Pancreas (tissue), 10 donors: ENCODE measurements around the gene MEGF11. TPM values are rescaled to one million over a fixed set of nuclear protein-coding genes. Genes with fewer than 3 reads are reported as not detected.

Experiments
- ATAC-seq, 4 donors: fragments of 200-7000 bp; cut with Tn5 transposase; one replicate each; pipeline versions ENCODE4 v1.8.0 to v1.9.1; 2020; ENCODE audit warnings: mild to moderate bottlenecking in 4 of 4, moderate library complexity in 4 of 4
- DNase-seq, 6 donors: peaks; one replicate each; pipeline ENCODE4 v3.0.0-alpha.2; 2020
- FAIRE-seq: peaks from 2 replicates; lab custom pipeline; 2012; peaks lifted over from hg19 to GRCh38; lab: Jason Lieb, UNC
- H3K27ac ChIP-seq, 4 donors: fragments of 200-600 bp; sonication (generic); 1 replicate in 3 of 4; 2 replicates in 1 of 4; pipeline versions ENCODE4 v1.5.0 to v1.8.0; 2020
- H3K27me3 ChIP-seq, 4 donors: fragments of 200-600 bp; one replicate each; pipeline ENCODE4 v1.8.0; 2021
- H3K36me3 ChIP-seq, 3 donors: fragments of 200-600 bp; sonication (generic) in 1 of 3; one replicate each; pipeline versions ENCODE4 v1.5.0 to v1.8.0; 2020 to 2021
- H3K4me1 ChIP-seq, 3 donors: fragments of 200-600 bp; one replicate each; pipeline ENCODE4 v1.8.0; 2021
- H3K4me3 ChIP-seq, 4 donors: fragments of 200-600 bp; sonication (generic) in 2 of 4; one replicate each; pipeline versions ENCODE4 v1.5.0 to v1.8.0; 2020 to 2021
- H3K9me3 ChIP-seq, 4 donors: fragments of 200-600 bp; one replicate each; pipeline ENCODE4 v1.8.0; 2021
- WGBS, 2 donors: extraction: QIAGEN DNeasy Blood & Tissue Kit; methylation state at CpG; one replicate each; pipeline ENCODE4 v1.1.7; 2013; 5-methylcytosine and 5-hydroxymethylcytosine counted together
- intact Hi-C, 3 donors: fragments of 100-400 bp; cut with DNase I; formaldehyde crosslinking; loops; one replicate each; pipeline versions ENCODE4 v1.11.1 to v1.14.2; 2022
- polyA plus RNA-seq, 2 donors: library from polyadenylated mRNA; stranded (reverse); fragments of 200-250 nt; gene quantifications; one replicate each; pipeline ENCODE4 v1.2.3, GENCODE V29; 2013
- total RNA-seq, 6 donors: library from RNA; stranded (reverse); fragmentation: NEBNext Ultra II Directional in 4 of 6; extraction: Animal tissue kit (Norgen Biotek cat#: 25700) in 4 of 6; gene quantifications; one replicate each; pipeline versions ENCODE4 v1.2.1 to v1.2.4, GENCODE V29; 2021 to 2023
- TF ChIP-seq, protein P1 (sequence below), 4 donors: fragments of 200-600 bp; sonication (generic) in 3 of 4; IDR thresholded peaks; one replicate each; pipeline versions ENCODE4 v1.5.0 to v1.8.0; 2021; ENCODE audit warnings: antibody characterized with exemption in 4 of 4
- donor health status: healthy with polysubstance abuse.
- donor health status: DM: no; HTN: no; CAD: no; lungs with moderate emphysema.
- donor health status: DM: no; HTN: no; CAD: no.
- donor health status: control.
- donor health status: control.
- donor health status: Bipolar disorder and iron deficiency.
- donor health status: DM: yes; HTN: yes; CAD: no.
- donor health status: DM: no; HTN: no; CAD: no.
- donor health status: DM: no; HTN: no; CAD: no.
- donor health status: DM: yes; HTN: yes; CAD: no.

Gene MEGF11
- total and polyA plus RNA-seq, 8 donors, result 0.19 to 0.87 (median 0.37) TPM

DNA sequence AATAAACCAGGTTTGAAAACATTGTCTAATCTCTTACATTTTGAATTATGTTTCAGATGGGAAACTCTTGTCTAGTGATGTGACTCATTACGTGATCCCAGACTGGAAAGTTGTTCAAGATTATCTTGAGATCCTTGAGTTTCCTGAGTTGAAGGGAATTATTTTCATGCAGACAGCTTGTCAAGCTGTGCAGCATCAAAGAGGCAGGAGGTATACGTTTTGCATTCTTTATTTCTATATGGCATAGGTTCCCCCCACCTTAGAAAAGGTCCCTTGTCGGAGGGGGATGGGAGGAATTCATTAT lies 41.3 kb upstream of the MEGF11 start:
- Histone ChIP-seq H3K4me1 (peaks cover 8 to 34% (median 25%) of the 10 kb centered on the region in 3 donors), H3K27me3 (no peaks in the 10 kb centered on the region), H3K4me3 (peak overlapping the region in 1 of 4 donors; percentile 78), H3K36me3 (no peaks in the 10 kb centered on the region), H3K9me3 (no peaks in the 10 kb centered on the region), H3K27ac (peak overlapping the region in 2 of 4 donors; percentile 90 to 92)
- 27 to 32% methylated on average over 3 of the region's 3 CpGs for whole genome bisulfite sequencing, 2 donors
- DNase-seq, result no peak
- intact Hi-C loops, result no loop called here
- ATAC-seq, result no peak
- TF ChIP-seq, protein P1, sequence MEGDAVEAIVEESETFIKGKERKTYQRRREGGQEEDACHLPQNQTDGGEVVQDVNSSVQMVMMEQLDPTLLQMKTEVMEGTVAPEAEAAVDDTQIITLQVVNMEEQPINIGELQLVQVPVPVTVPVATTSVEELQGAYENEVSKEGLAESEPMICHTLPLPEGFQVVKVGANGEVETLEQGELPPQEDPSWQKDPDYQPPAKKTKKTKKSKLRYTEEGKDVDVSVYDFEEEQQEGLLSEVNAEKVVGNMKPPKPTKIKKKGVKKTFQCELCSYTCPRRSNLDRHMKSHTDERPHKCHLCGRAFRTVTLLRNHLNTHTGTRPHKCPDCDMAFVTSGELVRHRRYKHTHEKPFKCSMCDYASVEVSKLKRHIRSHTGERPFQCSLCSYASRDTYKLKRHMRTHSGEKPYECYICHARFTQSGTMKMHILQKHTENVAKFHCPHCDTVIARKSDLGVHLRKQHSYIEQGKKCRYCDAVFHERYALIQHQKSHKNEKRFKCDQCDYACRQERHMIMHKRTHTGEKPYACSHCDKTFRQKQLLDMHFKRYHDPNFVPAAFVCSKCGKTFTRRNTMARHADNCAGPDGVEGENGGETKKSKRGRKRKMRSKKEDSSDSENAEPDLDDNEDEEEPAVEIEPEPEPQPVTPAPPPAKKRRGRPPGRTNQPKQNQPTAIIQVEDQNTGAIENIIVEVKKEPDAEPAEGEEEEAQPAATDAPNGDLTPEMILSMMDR (IDR thresholded peaks at IDR 0.05), result no peak
- FAIRE-seq, result no peak

DNA sequence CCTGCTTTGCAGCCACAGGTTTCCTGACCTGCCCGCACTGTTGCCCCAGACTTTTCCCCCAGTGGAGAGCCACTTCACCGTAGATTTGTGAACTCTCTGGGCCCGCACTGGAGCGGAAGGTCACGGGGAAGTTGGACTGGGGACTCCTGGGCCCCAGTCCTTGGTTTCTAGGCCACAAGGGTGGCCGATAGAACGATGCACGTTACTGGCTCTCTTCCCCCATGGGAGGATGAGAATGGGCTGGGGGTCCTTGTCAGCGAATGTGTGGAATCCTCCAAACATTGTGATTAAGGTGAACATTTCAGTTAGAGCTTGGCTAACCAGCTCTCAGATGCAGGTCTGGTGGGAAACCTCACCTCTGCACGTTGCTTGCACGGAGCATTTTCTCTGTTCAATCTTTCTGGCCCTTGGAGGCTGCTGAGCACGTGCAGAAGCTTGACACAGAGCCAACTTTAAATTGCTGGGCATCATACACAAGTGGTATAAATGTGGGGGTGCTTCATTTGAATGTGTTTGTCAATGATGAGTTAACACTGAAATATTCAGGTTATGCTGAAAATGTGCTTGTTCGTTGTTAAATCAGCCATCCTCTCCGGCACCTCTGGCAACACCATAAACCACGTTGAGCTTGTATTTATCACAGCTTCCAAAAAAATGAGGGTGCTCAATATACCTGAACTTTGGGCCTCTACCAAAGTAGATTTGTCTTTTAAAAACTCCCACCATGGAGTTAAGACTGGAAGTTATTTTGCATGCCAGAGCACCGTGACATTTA lies 40.8 kb upstream of the MEGF11 start:
- H3K9me3 ChIP-seq, result no peaks in the 10 kb centered on the region
- no peaks in the 10 kb centered on the region for H3K27me3 ChIP-seq
- 2 to 4% methylated on average over 16 of the region's 16 CpGs for WGBS, 2 donors
- FAIRE-seq (no peak), DNase-seq (peak in 3 of 6 donors; percentile 23 to 32 (median 25)), ATAC-seq (peak; percentile 29 to 52 (median 46))
- intact Hi-C loops, result no loop called here
- peak overlapping the region; percentile 85 to 92 (median 91) for H3K27ac ChIP-seq
- H3K4me1 ChIP-seq, result peaks cover 8 to 34% (median 25%) of the 10 kb centered on the region in 3 donors
- no peaks in the 10 kb centered on the region for H3K36me3 ChIP-seq
- TF ChIP-seq, protein P1 (IDR thresholded peaks at IDR 0.05), result no peak
- H3K4me3 ChIP-seq, result peak overlapping the region; percentile 60 to 84 (median 72)

DNA sequence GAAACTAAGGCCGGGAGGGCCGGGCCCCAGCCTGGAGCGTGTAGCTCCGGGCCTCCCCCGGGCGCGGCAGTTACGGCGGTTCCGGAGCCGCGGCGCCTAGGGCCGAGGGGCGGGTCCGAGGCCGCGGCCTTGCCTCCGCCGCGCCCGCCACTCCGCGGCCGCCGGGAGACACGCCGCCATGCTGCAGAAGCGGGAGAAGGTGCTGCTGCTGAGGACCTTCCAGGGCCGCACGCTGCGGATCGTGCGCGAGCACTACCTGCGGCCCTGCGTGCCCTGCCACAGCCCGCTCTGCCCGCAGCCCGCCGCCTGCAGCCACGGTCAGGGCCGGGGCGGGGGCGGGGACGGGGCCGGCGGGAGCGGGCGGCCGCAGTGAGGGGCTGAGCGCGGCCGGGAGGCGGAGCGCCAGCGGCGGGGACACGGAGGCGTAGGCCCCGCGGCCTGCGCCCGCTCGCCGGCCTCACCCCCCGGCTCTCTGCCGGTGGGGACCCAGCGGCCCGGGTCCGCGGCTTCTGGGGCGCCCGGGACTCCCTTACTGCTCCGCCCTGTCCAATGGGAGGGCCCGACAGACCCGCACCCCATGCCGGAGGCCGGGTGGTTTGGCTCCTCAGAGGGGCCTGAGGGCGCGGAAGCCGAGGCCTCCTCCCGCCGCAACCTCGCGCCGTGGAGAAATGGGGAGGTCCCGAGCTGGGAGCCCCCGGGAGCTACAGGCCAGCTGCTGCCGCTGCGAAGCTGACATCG lies 40.0 kb upstream of the MEGF11 start, which contains the start of gene DIS3L:
Gene DIS3L (plus strand): TSS at position 150 of the 738 bp plus-strand sequence. CDS start 29 bp downstream, at position 179.
- Histone ChIP-seq H3K9me3 (no peaks in the 10 kb centered on the region), H3K27ac (peak within 1 kb of the TSS; percentile 85 to 92 (median 91)), H3K27me3 (no peaks in the 10 kb centered on the region), H3K36me3 (no peaks in the 10 kb centered on the region), H3K4me3 (peak within 1 kb of the TSS; percentile 60 to 84 (median 72)), H3K4me1 (peaks cover 8 to 34% (median 25%) of the 10 kb centered on the region in 3 donors)
- no peak for FAIRE-seq
- 0% methylated on average over 45 to 92 of the region's 92 CpGs for WGBS, 2 donors
- peak; percentile 83 to 89 (median 86) for ATAC-seq
- TF ChIP-seq, protein P1 (IDR thresholded peaks at IDR 0.05), result no peak
- DNase-seq, result peak; percentile 55 to 84 (median 68)
- intact Hi-C loops, result no loop called here

DNA sequence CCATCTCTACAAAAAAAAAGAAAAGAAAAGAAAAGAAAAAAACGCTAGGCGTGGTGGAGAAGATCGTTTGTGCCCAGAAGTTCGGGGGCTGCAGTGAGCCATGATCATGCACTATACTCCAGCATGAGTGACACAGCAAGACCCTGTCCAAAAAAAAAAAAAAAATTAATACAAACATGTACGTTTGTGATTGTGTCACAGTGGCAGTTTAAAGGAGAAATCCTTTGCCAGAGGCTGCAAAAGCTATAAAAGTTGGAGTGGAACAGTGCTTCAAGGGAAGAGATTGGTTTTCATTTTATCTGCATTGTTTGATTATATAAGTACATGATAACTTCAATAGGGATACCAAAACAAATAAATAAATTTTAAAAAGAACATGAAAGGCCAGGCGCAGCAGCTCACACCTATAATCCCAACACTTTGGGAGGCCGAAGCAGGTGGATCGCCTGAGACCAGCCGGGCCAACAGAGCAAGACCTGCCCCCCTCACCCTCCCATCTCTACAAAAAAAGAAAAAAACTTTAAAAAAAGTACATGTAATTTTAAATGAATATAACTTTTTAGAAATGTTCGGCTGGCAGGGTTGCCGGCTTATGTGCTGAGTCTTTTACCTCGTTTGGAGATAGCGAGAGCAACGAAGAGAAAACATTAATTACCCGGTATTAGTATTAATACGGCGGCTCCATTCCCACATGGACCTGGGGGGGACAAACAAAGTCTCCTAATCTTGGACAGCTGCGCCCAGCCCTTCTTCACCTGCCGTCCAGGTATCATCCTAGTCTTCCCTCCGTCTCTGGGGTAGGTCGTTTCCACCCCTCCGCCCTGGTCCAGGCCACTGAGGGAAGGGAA lies 39.2 kb upstream of the MEGF11 start:
- FAIRE-seq, result no peak
- Histone ChIP-seq H3K4me3 (peak overlapping the region; percentile 60 to 84 (median 72)), H3K27ac (peak overlapping the region; percentile 85 to 92 (median 91)), H3K27me3 (no peaks in the 10 kb centered on the region), H3K36me3 (no peaks in the 10 kb centered on the region), H3K4me1 (peaks cover 8 to 30% (median 25%) of the 10 kb centered on the region in 3 donors), H3K9me3 (no peaks in the 10 kb centered on the region)
- TF ChIP-seq, protein P1 (IDR thresholded peaks at IDR 0.05), result no peak
- DNase-seq, result peak in 1 of 6 donors; percentile 15
- ATAC-seq, result peak; percentile 14 to 50 (median 37)
- WGBS, 2 donors, result 5 to 8% methylated on average over 22 of the region's 22 CpGs
- intact Hi-C loops, result no loop called here
